VCaP (cell line): ENCODE measurements around the gene DTX3.

Source experiments
- H3K27ac ChIP-seq: fragments of 450-650 bp; 2 replicates; pipeline ENCODE4 v1.5.1; 2017
- TF ChIP-seq, protein P1 (sequence below): fragments of 450-650 bp; conservative IDR thresholded peaks from 2 replicates; pipeline ENCODE4 v1.5.1; 2017; ENCODE audit warnings: mild to moderate bottlenecking, moderate library complexity

Gene DTX3

DNA sequence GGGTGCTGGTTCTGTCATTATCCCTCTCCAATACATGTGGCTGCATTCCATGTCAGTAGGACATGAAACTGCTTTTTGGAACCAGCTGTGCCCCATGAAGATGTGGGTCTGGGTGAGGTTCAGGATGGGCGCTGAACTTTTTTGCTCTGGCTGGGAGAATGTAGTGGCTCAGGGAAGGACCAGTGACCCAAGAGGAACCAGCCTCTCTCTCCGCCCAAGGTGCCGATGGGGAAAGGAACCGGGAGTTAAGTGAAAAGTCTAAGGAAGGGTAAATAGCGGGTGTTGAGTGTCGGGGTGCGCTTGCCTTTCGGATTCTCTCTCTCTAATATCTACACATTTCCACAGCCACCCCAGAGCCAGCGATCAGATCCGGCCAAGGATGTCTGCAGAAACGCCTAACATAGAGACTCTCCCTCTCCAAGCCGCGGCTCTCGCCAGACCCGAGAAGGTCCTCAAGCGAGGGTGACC, 14.4 kb downstream of the DTX3 start:
- TF ChIP-seq, protein P1, sequence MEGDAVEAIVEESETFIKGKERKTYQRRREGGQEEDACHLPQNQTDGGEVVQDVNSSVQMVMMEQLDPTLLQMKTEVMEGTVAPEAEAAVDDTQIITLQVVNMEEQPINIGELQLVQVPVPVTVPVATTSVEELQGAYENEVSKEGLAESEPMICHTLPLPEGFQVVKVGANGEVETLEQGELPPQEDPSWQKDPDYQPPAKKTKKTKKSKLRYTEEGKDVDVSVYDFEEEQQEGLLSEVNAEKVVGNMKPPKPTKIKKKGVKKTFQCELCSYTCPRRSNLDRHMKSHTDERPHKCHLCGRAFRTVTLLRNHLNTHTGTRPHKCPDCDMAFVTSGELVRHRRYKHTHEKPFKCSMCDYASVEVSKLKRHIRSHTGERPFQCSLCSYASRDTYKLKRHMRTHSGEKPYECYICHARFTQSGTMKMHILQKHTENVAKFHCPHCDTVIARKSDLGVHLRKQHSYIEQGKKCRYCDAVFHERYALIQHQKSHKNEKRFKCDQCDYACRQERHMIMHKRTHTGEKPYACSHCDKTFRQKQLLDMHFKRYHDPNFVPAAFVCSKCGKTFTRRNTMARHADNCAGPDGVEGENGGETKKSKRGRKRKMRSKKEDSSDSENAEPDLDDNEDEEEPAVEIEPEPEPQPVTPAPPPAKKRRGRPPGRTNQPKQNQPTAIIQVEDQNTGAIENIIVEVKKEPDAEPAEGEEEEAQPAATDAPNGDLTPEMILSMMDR = no peak
- H3K27ac ChIP-seq = no peak overlapping the region

DNA sequence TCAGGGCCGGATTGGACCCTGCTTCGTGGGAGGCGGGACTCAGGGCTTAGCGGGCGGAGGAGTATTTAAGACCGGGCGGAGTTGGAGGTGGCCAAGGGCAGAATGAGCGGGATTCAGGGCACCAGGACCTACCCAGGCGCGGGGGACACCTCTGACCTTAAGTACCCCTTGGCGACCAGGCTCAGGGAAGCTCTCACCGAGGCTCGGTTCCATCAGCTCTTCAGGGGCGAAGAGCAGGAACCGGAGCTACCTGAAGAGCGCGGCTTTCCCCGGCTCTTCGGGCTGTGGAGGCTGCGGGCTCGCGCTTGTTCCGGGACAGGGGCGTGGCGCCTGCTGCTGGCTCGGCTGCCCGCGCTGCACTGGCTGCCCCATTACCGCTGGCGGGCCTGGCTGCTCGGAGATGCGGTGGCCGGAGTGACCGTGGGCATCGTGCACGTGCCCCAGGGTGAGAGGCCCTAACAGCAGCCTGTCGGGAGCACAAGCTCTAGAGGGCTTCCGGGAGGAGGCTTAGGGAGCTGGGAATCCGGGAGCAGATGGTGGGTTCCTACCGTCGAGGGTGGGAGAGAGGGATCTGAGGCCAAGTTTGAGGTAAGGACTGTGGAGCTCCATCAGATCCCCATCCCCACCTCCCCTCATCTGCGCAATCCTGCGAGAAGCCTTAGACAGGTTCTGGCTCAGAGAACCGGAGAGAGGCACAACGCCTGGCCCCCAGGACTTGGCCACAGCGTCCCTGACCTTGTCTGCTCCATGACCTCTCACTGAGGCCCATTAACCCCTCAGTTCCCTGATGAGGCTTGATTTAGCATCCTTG, 15.0 kb downstream of the DTX3 start:
- H3K27ac ChIP-seq = no peak overlapping the region
- TF ChIP-seq, protein P1 = no peak

DNA sequence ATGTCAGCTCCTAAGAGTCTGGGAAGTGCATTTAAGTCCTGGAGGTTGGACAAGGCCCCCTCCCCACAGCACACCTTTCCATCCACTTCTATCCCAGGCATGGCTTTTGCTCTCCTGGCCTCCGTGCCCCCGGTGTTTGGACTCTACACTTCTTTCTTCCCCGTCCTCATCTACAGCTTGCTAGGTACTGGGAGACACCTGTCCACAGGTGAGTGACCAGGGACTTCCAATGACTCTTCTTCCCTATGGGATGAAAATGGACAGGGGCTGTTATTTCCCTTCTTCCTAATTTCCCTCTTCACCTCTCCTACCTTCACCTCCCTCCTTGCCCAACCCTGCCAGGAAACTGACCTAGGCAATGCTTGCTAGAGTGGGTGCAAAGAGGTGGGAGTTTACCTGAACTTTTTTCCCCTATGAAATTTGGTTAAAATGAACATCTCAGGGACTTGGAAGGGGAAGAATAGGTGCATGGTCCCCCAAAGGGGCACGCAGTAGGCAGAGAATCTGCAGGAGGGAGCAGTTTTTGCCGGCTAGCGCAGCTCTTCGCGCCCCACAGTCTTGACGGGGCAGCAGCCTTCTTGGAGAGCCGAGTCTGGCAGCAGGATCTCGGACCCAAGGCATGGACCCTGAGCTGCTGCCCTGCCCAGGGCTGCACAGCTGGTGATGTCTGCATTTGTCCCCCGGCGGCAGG, 15.8 kb downstream of the DTX3 start:
- TF ChIP-seq, protein P1 = no peak
- no peak overlapping the region for H3K27ac ChIP-seq

DNA sequence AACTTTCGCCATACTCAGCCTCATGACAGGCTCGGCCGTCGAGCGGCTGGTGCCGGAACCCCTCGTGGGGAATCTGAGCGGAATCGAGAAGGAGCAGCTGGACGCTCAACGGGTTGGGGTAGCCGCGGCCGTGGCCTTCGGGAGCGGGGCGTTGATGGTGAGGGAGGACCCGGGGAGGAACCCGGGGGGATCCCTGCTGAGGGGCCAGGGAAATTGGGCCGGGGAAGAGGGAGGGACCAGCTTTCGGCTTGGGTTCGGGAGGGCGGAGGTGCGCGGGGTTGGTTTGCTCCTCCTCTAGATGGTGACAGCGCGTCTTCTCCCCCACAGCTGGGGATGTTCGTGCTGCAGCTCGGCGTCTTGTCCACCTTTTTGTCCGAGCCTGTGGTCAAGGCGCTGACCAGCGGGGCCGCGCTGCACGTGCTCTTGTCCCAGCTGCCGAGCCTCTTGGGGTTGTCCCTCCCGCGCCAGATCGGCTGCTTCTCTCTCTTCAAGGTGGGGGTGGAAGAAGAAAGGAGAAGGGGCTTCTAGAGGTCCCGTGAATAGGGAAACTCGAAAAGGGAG, 16.4 kb downstream of the DTX3 start:
- TF ChIP-seq, protein P1 = no peak
- peak overlapping the region; percentile 46; the same call in 1 of the 2 replicates for H3K27ac ChIP-seq

DNA sequence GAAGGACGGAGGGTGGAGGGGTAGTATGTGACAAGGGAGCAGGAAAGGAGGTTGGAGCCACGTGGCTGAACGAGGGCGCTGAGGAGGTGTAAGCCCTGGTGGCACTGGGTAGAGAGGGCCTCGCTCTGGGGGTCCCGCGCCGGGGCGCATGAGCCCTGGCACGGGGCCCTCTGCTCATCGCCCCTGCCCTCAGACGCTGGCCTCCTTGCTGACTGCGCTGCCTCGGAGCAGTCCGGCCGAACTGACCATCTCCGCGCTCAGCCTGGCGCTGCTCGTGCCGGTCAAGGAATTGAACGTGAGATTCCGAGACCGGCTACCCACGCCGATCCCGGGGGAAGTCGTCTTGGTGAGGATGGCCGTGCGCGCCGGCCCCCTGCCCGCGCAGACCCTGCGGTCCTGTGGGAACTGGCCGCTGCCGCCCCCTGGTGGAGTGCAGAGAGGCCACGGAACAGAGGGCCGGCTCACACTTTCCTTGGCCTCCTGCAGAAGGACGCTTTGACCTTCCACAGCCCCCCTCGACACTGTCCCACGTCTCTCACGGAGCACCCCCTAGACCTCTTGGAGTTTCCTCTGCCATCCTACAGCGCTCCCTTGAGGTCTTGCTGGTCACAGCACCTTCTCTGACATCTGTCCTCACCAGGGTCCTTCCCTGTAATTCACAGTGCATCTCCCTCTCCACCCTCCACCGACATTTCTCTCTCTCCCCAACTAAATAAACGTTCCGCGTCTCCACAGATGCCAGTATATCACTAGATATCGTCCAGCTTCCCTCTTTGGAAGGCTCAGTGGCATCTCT, 17.1 kb downstream of the DTX3 start:
- TF ChIP-seq, protein P1 = peak; percentile 98
- peak overlapping the region; percentile 46; the same call in 1 of the 2 replicates for H3K27ac ChIP-seq

DNA sequence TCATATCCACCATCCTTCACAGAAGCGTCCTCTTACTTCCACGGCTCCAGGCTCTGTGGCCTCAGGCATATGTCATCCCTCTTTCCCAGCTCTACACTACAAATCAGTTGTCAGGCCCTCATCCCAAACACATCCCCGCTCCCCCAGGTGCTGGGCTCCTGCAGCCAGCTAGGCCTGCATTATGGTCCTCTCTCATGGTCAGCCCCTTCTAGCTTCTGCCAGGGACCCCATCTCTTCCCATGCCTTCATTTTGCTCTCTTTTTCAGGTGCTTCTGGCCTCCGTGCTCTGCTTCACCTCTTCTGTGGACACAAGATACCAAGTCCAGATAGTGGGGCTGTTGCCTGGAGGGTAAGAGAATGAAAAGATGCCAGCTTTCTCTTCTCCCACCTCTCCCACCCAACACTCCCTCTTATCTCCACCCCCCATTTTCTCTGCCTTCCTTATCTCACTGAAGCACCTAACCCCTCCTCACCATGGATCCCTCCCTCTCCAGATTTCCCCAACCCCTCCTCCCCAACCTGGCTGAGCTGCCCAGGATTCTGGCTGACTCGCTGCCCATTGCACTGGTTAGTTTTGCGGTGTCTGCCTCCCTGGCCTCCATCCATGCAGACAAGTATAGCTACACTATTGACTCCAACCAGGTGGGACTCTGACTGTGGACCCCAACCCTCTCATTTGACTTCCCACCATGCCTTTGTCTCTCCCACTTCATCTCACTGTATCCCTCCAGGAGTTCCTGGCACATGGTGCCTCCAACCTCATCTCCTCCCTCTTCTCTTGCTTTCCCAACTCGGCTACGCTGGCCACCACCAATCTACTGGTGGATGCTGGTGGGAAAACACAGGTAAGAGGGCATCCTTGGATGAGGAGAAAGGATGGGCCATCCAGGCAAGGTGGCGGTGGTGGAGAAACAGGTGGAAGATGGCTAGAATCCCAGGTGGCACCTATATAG, 17.9 kb downstream of the DTX3 start:
- TF ChIP-seq, protein P1 = no peak
- no peak overlapping the region; the same call in 1 of the 2 replicates for H3K27ac ChIP-seq
